IPS-18c (cell line): ENCODE data around the gene ABCC4.

Experiments
- H3K4me3 ChIP-seq: 2 replicates; pipeline ENCODE4 v1.7.0; 2013; ENCODE audit warnings: low read depth, mild to moderate bottlenecking, low read length, moderate library complexity; ENCODE audit not compliant: insufficient read depth
- H3K9me3 ChIP-seq: one replicate; pipeline ENCODE4 v1.6.1; 2013; ENCODE audit warnings: mild to moderate bottlenecking, low read length, moderate library complexity; ENCODE audit not compliant: control insufficient read depth, insufficient read depth

Gene ABCC4

GRCh38 chr13:95087746-95088305, 213.4 kb downstream of the ABCC4 start:
- H3K9me3 ChIP-seq: no peaks in the 10 kb centered on the region
- H3K4me3 ChIP-seq: no peak overlapping the region

DNA sequence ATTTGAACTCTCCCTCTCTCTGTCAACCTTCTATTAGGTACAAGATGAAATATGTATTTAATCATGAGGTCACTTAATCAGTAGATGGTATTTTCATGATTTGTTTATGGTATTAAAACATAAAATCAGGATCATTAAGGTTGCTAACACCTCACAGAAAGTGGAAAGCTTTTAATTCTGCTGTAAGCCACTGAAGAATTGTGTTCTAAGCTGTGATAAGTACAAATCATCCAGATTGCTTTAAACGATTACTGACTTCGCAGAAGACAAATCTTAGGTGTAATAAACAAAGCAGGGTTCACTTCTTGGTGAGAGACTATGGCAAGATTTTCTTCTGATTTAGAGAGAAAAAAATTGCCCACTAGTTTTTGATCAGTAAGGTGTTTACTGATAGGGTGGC, 214.5 kb downstream of the ABCC4 start:
- no peak overlapping the region for H3K4me3 ChIP-seq
- no peaks in the 10 kb centered on the region for H3K9me3 ChIP-seq

- Histone ChIP-seq H3K4me3 (no peak overlapping the region), H3K9me3 (no peaks in the 10 kb centered on the region)
Observed at GRCh38 chr13:95083758-95084157, 217.5 kb downstream of the ABCC4 start.

DNA sequence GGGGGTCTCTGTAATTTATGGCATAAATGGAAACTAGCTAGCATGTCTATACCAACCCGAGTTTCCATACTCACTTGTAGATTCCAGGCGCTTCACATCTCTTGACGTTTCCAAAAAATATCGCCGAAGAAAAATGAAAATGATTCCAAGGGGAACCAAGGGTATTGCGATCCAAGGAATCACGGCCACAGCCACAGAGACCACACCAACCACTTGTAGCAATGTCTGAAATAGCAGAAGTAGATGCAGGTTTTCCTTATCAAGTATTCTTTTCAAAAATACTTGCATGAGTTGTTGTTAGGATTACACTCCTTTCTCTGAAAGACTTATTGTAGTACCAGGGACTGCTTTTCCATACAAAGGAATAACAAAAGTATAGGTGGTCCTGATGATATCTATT, 218.2 kb downstream of the ABCC4 start:
- H3K9me3 ChIP-seq: no peaks in the 10 kb centered on the region
- no peak overlapping the region for H3K4me3 ChIP-seq

- Histone ChIP-seq H3K4me3 (no peak overlapping the region), H3K9me3 (no peaks in the 10 kb centered on the region)
Observed at GRCh38 chr13:95075506-95075905, 225.7 kb downstream of the ABCC4 start.

DNA sequence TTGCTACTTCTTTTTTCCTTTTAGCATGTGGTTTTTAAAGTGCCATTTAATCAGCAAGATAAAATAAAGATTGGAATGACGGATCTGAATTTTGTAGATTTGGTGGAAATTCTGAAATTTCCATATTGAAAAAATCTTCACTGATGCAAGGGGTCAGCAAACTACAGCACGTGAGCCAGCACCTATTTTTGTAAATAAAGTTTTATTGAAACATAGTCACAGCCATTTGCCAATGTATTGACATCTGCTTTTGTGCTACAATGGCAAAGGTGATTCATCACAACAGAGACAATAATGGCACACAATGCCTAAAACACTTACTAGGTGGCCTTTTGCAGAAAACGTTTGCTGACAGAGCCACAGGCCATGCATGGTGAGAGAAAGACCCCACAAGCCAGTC, 226.4 kb downstream of the ABCC4 start:
- no peaks in the 10 kb centered on the region for H3K9me3 ChIP-seq
- no peak overlapping the region for H3K4me3 ChIP-seq

GRCh38 chr13:95073747-95074311, 227.4 kb downstream of the ABCC4 start:
- H3K4me3 ChIP-seq: no peak overlapping the region
- no peaks in the 10 kb centered on the region for H3K9me3 ChIP-seq

DNA sequence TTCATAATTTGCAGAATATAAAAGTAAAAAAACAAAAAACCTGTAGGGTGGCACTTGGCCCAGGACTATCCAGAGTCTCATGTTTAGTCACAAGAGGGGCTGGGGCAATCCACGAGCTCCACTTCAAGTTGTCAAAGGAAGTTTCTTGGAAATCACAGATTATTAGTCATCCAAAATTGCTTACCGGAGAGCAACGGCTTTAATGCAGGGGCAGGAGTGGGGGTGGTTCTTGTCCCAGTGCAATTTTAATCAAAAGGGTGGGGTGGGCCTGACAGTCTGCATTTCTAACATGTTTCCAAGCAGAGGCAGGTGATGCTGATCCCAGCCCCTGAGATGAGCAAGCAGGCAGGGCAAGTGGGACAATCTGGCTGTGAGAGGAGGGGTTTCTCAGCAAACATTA, 233.9 kb downstream of the ABCC4 start:
- H3K9me3 ChIP-seq: no peaks in the 10 kb centered on the region
- H3K4me3 ChIP-seq: no peak overlapping the region

- Histone ChIP-seq H3K9me3 (no peaks in the 10 kb centered on the region), H3K4me3 (no peak overlapping the region)
Observed at GRCh38 chr13:95060014-95060519, 241.2 kb downstream of the ABCC4 start.

- Histone ChIP-seq H3K4me3 (no peak overlapping the region), H3K9me3 (no peaks in the 10 kb centered on the region)
Observed at GRCh38 chr13:95059306-95059705, 241.9 kb downstream of the ABCC4 start.

DNA sequence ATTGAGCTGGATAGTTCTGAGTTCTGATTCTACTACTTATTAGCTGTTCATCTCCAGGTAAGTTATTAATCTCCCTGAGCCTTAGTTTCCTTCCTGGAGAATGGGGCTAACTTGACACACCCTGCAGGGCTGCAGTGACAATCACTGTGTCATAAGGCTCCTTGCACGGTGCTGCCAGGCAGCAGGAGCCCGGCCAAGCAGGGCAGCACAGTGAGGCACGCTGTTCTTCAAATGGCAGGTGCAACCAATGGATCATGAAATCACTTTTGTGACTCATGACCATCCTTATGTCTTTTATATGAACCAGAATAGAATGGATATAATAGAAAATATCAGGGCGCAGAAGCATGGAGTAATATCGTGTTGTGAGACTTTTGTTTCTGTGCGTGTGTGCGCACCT, 242.6 kb downstream of the ABCC4 start:
- no peaks in the 10 kb centered on the region for H3K9me3 ChIP-seq
- no peak overlapping the region for H3K4me3 ChIP-seq

- Histone ChIP-seq H3K9me3 (peaks cover 2% of the 10 kb centered on the region), H3K4me3 (no peak overlapping the region)
Observed at GRCh38 chr13:95056266-95056665, 245.0 kb downstream of the ABCC4 start.

DNA sequence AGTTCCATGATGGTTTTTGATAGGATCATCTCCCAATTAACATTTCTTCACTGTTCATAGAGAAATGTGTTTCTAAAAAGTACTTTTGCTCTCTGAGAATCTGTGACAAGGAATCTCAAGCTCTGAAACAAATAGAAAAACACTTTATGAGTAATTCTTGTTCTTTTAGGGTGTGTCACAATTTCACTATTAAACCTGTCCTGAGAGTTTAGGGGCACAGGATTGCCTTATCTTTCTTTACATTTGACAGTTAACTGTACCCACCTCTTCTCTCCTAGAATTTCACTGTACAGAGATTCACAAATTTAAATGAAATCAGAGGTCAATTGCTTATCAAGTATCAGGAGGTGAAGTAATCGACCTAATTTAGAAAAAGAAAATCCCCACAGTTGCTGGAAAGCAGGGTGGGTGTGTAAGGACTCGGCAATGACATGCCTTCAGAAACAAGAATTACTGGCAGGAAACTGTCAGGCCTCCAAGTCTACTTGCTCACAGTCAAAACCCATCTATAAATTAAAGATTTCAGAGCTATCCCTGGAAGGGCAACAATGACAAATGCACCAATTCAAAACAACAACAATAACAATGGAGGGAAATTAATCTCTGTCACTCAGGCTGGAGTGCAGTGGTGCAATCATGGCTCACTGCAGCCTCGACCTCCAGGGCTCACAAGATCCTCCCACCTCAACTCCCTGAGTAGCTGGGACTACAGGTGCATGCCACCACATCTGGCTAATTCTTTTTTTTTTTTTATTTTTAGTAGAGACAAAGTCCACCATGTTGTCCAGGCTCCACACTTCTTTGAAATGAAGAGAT, 250.2 kb downstream of the ABCC4 start:
- Histone ChIP-seq H3K9me3 (peaks cover 2% of the 10 kb centered on the region), H3K4me3 (no peak overlapping the region)

DNA sequence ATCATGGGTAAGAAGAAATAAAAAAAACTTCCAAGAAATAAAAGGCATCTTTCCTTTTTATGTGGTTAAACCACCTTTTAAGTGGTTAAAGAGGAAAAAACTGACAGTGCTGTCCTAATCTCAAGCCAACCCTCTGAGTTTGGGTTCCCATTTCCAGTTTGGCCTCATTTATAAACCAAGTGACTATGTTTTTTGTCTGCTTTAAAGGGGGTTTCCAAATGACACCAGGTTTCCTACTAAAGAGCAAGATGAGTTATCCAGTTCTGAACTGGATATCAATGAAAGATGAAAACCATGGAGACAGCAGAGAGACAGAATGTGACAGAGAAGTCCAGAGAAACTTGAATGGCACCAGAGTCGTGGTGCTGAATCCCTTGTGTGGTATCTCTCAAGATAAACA, 251.5 kb downstream of the ABCC4 start:
- no peak overlapping the region for H3K4me3 ChIP-seq
- peaks cover 2% of the 10 kb centered on the region for H3K9me3 ChIP-seq

GRCh38 chr13:95044452-95045205, 256.6 kb downstream of the ABCC4 start:
- H3K9me3 ChIP-seq: no peaks in the 10 kb centered on the region

DNA sequence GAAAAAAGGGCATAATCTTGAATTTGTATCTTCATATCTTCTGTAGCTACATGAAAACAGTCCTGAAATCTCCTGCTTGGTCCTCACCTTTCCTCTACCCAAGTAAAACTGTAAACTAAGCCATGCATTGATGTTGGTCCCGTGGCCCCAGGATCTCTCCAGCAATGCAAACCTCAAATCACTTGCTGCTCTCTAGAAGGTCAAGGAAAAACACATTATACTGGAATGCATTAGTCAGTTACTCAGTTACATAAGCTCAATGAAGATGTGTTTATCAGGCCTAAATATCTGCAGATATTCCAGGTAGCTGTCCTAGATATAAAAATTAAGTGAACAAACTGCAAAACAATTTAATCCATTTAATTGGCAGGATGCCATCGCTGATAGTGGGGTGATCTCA, 261.8 kb downstream of the ABCC4 start:
- Histone ChIP-seq H3K9me3 (no peaks in the 10 kb centered on the region), H3K4me3 (no peak overlapping the region)

More at GRCh38 chr13:95044452-95045205, 256.6 kb downstream of the ABCC4 start:
- H3K4me3 ChIP-seq: no peak overlapping the region

- Histone ChIP-seq H3K4me3 (no peak overlapping the region), H3K9me3 (no peaks in the 10 kb centered on the region)
Observed at GRCh38 chr13:95038949-95039348, 262.3 kb downstream of the ABCC4 start.
